Lung (tissue), 12 donors: Measurements from ENCODE around the gene TLE4. TPM values are rescaled to one million over a fixed set of nuclear protein-coding genes. Genes with fewer than 3 reads are reported as not detected.

Experiments
- ATAC-seq: fragments of 200-7000 bp; cut with Tn5 transposase; one replicate; pipeline ENCODE4 v1.9.1; 2020; ENCODE audit warnings: moderate number of reproducible peaks; ENCODE audit not compliant: insufficient read depth, low FRiP score
- DNase-seq, 3 donors: peaks; one replicate each; pipeline ENCODE4 v3.0.0-alpha.2; 2013 to 2017
- H3K27ac ChIP-seq, 2 donors: one replicate each; pipeline ENCODE4 v1.5.1; 2013; ENCODE audit warnings: mild to moderate bottlenecking in 2 of 2, moderate library complexity in 2 of 2, control low read depth in 1 of 2, inconsistent platforms in 1 of 2, low read depth in 1 of 2, low read length in 1 of 2
- H3K27me3 ChIP-seq, 3 donors: one replicate each; pipeline ENCODE4 v1.5.1; 2013; ENCODE audit warnings: low read length in 2 of 3; ENCODE audit not compliant: control insufficient read depth in 3 of 3, insufficient read depth in 3 of 3
- H3K36me3 ChIP-seq, 4 donors: one replicate each; pipeline ENCODE4 v1.5.1; 2013; ENCODE audit warnings: low read length in 4 of 4, mild to moderate bottlenecking in 1 of 4, moderate library complexity in 1 of 4; ENCODE audit not compliant: control insufficient read depth in 4 of 4, insufficient read depth in 4 of 4
- H3K4me1 ChIP-seq, 5 donors: one replicate each; pipeline ENCODE4 v1.5.1; 2013; ENCODE audit warnings: low read length in 5 of 5, mild to moderate bottlenecking in 2 of 5, moderate library complexity in 1 of 5; ENCODE audit not compliant: control insufficient read depth in 5 of 5, insufficient read depth in 5 of 5
- H3K4me3 ChIP-seq: one replicate; pipeline ENCODE4 v1.5.1; 2013; ENCODE audit warnings: mild to moderate bottlenecking, control low read depth, moderate library complexity
- H3K9ac ChIP-seq, 2 donors: one replicate each; pipeline ENCODE4 v1.5.1; 2013; ENCODE audit warnings: low read length in 2 of 2, control low read depth in 1 of 2; ENCODE audit not compliant: insufficient read depth in 1 of 2
- H3K9me3 ChIP-seq, 4 donors: one replicate each; pipeline ENCODE4 v1.5.1; 2013; ENCODE audit warnings: low read length in 3 of 4, mild to moderate bottlenecking in 1 of 4, moderate library complexity in 1 of 4; ENCODE audit not compliant: control insufficient read depth in 4 of 4, insufficient read depth in 3 of 4
- CTCF ChIP-seq: IDR thresholded peaks from 2 replicates; pipeline ENCODE4 v1.5.1; 2012; ENCODE audit warnings: mild to moderate bottlenecking; ENCODE audit errors: control extremely low read depth, extremely low read depth
- WGBS, 2 donors: extraction: QIAGEN DNeasy Blood & Tissue Kit; methylation state at CpG; one replicate each; pipeline ENCODE4 v1.1.7; 2013; 5-methylcytosine and 5-hydroxymethylcytosine counted together
- polyA plus RNA-seq, 2 donors: library from polyadenylated mRNA; stranded (reverse); fragments of 200-250 nt; gene quantifications; one replicate each; pipeline ENCODE4 v1.2.1, GENCODE V29; 2013
- total RNA-seq, 2 donors: library from RNA; depleted of rRNA in 1 of 2; stranded (reverse); fragments of >200 nt in 1 of 2; gene quantifications; one replicate each; pipeline ENCODE4 v1.2.1, GENCODE V29; 2014 to 2021
- donor health status: control.
- donor health status: control.
- donor health status: Bipolar disorder and iron deficiency.
- donor health status: healthy.
- donor health status: DM: yes; HTN: yes; CAD: no.

TLE4 gene
- total and polyA plus RNA-seq, 4 donors: 6.1 to 44.1 (median 26.3) TPM

DNA sequence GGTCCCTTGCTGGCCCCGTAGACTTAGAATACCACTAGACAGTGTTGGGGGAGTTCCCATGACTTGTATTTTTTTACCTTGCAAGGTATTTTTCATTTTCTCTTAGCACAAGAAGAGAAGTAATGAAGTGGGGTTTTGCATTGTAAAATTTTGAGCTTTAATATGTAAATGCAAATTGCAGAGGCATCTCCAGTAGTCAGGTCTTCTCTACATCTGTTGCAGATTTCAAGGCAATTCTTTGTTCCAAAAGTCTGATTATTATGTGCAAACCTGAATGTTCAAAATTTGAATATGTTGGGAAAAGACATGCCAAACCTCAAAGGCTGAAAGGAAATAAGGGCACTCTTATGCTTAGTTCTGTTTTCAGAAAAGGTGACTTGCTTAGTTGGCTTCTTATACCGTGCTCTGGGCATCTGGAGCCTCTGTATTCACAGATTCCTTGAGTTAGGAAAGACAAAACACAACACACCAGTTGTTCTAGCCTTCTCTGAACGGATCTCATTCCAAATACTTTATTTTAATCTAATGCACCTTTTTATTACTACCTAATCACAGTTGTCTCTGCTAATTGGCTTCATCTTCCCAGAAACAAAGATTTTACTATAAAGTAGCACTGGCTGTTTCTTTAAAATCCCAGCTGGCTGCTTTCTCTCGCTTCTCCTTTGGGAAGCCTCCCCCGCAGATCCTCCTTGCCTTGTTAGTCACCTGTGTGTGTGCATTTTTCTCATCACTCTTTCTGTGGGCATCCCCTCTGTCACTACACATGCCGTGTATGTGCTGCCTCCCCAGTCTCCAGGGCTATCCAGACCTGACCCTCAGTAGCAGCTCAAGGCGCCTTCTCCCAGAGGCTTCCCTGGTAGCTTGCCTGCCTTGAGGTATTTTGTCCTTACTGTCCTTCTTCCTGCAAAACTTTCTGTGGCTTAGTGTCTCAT, 138.2 kb downstream of the TLE4 start:
- H3K9me3 ChIP-seq: no peaks in the 10 kb centered on the region
- peaks cover 3 to 27% (median 15%) of the 10 kb centered on the region in 4 donors for H3K36me3 ChIP-seq
- ATAC-seq (no peak), DNase-seq (no peak)
- WGBS, 2 donors: 96 to 98% methylated on average over 7 of the region's 7 CpGs
- H3K27ac ChIP-seq: no peak overlapping the region
- no peaks in the 10 kb centered on the region for H3K4me1 ChIP-seq
- no peak overlapping the region for H3K4me3 ChIP-seq
- no peak for TF ChIP-seq CTCF
- no peak overlapping the region for H3K9ac ChIP-seq
- no peaks in the 10 kb centered on the region for H3K27me3 ChIP-seq

DNA sequence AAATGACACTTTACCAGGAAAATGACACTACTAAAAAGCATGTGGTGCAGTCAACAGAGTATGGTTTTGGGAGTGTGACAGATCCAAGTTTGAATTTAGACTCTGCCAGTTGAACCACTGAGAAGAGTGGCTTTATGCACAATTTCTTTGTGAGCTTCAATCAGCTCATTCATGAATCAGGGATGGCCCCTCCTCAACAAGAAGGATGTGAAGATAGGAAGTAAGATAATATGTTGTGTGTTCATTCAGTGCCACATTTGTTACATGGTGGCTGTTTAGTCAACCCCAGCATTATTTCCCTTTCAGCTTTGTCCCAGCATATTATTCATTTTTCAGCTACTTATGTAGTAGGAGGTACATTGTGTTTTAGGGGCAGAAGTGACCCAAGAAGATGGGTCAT, 140.1 kb downstream of the TLE4 start:
- no peak overlapping the region for H3K9ac ChIP-seq
- no peak for TF ChIP-seq CTCF
- no peaks in the 10 kb centered on the region for H3K4me1 ChIP-seq
- ATAC-seq (no peak), DNase-seq (no peak)
- no peak overlapping the region for H3K4me3 ChIP-seq
- H3K27me3 ChIP-seq: no peaks in the 10 kb centered on the region
- no peaks in the 10 kb centered on the region for H3K9me3 ChIP-seq
- no peak overlapping the region for H3K27ac ChIP-seq
- H3K36me3 ChIP-seq: peaks cover 3 to 26% (median 13%) of the 10 kb centered on the region in 4 donors

GRCh38 chr9:79719021-79719420, 147.3 kb downstream of the TLE4 start:
- Histone ChIP-seq H3K27ac (no peak overlapping the region), H3K9ac (no peak overlapping the region), H3K4me3 (no peak overlapping the region), H3K4me1 (no peaks in the 10 kb centered on the region), H3K36me3 (peaks cover 0 to 32% (median 15%) of the 10 kb centered on the region in 4 donors), H3K27me3 (no peaks in the 10 kb centered on the region), H3K9me3 (peaks cover 0 to 1% (median 0%) of the 10 kb centered on the region in 4 donors)
- no peak for TF ChIP-seq CTCF
- ATAC-seq (no peak), DNase-seq (no peak)
- 98 to 100% methylated on average over 2 of the region's 2 CpGs for WGBS, 2 donors
